DND-41 (cell line): Measurements from ENCODE around the gene ANKS4B.

Source experiments
- ATAC-seq: fragments of 200-7000 bp; cut with Tn5 transposase; 3 replicates; pipeline ENCODE4 v1.9.1; 2021; ENCODE audit warnings: low read depth; ENCODE audit not compliant: insufficient read depth
- DNase-seq: peaks from one replicate; pipeline ENCODE4 v3.0.0-alpha.2; 2020
- H2AFZ ChIP-seq: 2 replicates; pipeline ENCODE4 v1.6.0; 2012; ENCODE audit warnings: low read depth, low read length
- H3K27ac ChIP-seq: 2 replicates; pipeline ENCODE4 v1.5.1; 2012; ENCODE audit warnings: low read length, inconsistent platforms
- H3K27me3 ChIP-seq: fragments of 200-600 bp; sonication (generic); 2 replicates; pipeline ENCODE4 v1.6.0; 2012; ENCODE audit warnings: low read length, mild to moderate bottlenecking, inconsistent platforms; ENCODE audit not compliant: insufficient read depth, poor library complexity
- H3K36me3 ChIP-seq: 2 replicates; pipeline ENCODE4 v1.5.1; 2012; ENCODE audit warnings: low read length, inconsistent platforms; ENCODE audit not compliant: insufficient read depth
- H3K4me1 ChIP-seq: 2 replicates; pipeline ENCODE4 v1.5.1; 2012; ENCODE audit warnings: mild to moderate bottlenecking, low read length; ENCODE audit not compliant: insufficient read depth
- H3K4me2 ChIP-seq: 2 replicates; pipeline ENCODE4 v1.6.0; 2012; ENCODE audit warnings: mild to moderate bottlenecking, moderate library complexity, low read length, inconsistent platforms; ENCODE audit not compliant: insufficient read depth
- H3K4me3 ChIP-seq, 2 experiments: fragments of 200-600 bp in 1 of 2; shearing (Covaris generic) in 1 of 2; 2 replicates each; pipeline ENCODE4 v1.5.1; 2012 to 2016; ENCODE audit warnings: inconsistent platforms in 2 of 2, low read length in 2 of 2, mild to moderate bottlenecking in 2 of 2, low read depth in 1 of 2, moderate library complexity in 1 of 2
- H3K79me2 ChIP-seq: 2 replicates; pipeline ENCODE4 v1.6.0; 2012; ENCODE audit warnings: low read length, inconsistent platforms; ENCODE audit not compliant: insufficient read depth
- H3K9ac ChIP-seq: 2 replicates; pipeline ENCODE4 v1.6.0; 2012; ENCODE audit warnings: low read depth, mild to moderate bottlenecking, inconsistent platforms, low read length, moderate library complexity
- H3K9me3 ChIP-seq: 2 replicates; pipeline ENCODE4 v1.5.1; 2012; ENCODE audit warnings: low read length, moderate library complexity, mild to moderate bottlenecking, inconsistent platforms; ENCODE audit not compliant: insufficient read depth, severe bottlenecking
- H4K20me1 ChIP-seq: 2 replicates; pipeline ENCODE4 v1.6.0; 2012; ENCODE audit warnings: low read length; ENCODE audit not compliant: insufficient read depth
- EZH2 ChIP-seq: IDR thresholded peaks from 3 replicates; pipeline ENCODE4 v1.6.1; 2012; ENCODE audit warnings: borderline replicate concordance, low read depth, mild to moderate bottlenecking, moderate library complexity, low read length, inconsistent platforms; ENCODE audit not compliant: severe bottlenecking
- TF ChIP-seq, protein P1 (sequence below): IDR thresholded peaks from 2 replicates; pipeline ENCODE4 v1.5.1; 2012; ENCODE audit warnings: borderline replicate concordance, low read length, moderate library complexity, mild to moderate bottlenecking; ENCODE audit not compliant: poor library complexity, severe bottlenecking; ENCODE audit errors: extremely low read depth

Gene ANKS4B

DNA sequence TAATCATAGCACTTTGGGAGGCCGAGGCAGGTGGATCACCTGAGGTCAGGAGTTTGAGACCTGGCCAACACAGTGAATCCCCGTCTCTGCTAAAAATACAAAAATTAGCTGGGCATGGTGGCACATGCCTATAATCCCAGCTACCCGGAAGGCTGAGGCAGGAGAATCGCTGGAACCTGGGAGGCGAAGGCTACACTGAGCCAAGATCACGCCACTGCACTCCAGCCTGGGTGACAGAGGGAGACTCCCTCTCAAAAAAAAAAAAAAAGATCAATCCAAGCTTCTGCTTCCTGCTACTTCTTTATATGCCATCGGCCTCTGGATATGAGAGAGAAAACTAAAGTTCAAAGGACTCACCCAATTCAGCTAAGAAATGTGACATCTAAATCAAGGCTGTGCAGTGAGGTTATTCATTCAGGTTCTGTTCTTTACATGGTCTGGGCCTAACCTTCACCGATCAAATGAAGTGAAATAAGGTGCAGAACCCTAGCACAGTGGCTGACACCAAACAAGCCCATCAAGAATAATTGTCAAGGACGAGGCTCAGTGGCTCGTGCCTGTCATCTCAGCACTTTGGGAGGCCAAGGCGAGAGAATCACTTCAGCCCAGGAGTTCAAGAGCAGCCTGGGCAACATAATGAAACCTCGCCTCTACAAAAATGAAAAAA lies 47.7 kb upstream of the ANKS4B start:
- H3K27ac ChIP-seq = no peak overlapping the region
- no peaks in the 10 kb centered on the region for H3K27me3 ChIP-seq
- no peaks in the 10 kb centered on the region for H3K9me3 ChIP-seq
- TF ChIP-seq EZH2 = no peak
- TF ChIP-seq, protein P1, sequence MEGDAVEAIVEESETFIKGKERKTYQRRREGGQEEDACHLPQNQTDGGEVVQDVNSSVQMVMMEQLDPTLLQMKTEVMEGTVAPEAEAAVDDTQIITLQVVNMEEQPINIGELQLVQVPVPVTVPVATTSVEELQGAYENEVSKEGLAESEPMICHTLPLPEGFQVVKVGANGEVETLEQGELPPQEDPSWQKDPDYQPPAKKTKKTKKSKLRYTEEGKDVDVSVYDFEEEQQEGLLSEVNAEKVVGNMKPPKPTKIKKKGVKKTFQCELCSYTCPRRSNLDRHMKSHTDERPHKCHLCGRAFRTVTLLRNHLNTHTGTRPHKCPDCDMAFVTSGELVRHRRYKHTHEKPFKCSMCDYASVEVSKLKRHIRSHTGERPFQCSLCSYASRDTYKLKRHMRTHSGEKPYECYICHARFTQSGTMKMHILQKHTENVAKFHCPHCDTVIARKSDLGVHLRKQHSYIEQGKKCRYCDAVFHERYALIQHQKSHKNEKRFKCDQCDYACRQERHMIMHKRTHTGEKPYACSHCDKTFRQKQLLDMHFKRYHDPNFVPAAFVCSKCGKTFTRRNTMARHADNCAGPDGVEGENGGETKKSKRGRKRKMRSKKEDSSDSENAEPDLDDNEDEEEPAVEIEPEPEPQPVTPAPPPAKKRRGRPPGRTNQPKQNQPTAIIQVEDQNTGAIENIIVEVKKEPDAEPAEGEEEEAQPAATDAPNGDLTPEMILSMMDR = no peak
- no peak overlapping the region for H3K9ac ChIP-seq
- DNase-seq (no peak), ATAC-seq (no peak)
- peaks cover 18% of the 10 kb centered on the region for H3K36me3 ChIP-seq
- H3K4me1 ChIP-seq = no peaks in the 10 kb centered on the region
- no peaks in the 10 kb centered on the region for H4K20me1 ChIP-seq
- no peak overlapping the region for H2AFZ ChIP-seq
- H3K4me3 ChIP-seq = no peak overlapping the region
- H3K4me2 ChIP-seq = no peak overlapping the region
- H3K79me2 ChIP-seq = no peaks in the 10 kb centered on the region

DNA sequence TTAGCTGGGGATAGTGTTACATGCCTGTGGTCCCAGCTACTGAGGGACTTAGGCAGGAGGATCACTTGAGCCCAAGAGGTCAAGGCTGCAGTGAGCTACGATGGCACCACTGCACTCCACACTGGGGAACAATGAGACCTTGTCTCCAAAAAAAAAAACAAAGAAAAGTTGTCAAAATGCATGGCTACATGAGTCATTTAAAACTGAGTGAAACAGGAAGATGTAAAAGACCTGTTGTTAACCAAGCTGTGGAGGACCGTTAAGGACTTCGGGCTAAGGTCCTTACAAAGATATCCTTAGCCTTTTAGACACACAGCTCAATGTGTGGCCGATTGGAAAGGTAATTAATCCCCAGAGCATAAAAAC lies 47.2 kb upstream of the ANKS4B start:
- peaks cover 13% of the 10 kb centered on the region for H3K36me3 ChIP-seq
- ATAC-seq (no peak), DNase-seq (no peak)
- no peaks in the 10 kb centered on the region for H3K4me1 ChIP-seq
- no peaks in the 10 kb centered on the region for H3K27me3 ChIP-seq
- no peaks in the 10 kb centered on the region for H4K20me1 ChIP-seq
- no peak overlapping the region for H2AFZ ChIP-seq
- H3K4me2 ChIP-seq = no peak overlapping the region
- TF ChIP-seq EZH2 = no peak
- TF ChIP-seq, protein P1 = no peak
- no peak overlapping the region for H3K4me3 ChIP-seq
- no peak overlapping the region for H3K27ac ChIP-seq
- H3K9ac ChIP-seq = no peak overlapping the region
- H3K79me2 ChIP-seq = no peaks in the 10 kb centered on the region
- H3K9me3 ChIP-seq = no peaks in the 10 kb centered on the region

DNA sequence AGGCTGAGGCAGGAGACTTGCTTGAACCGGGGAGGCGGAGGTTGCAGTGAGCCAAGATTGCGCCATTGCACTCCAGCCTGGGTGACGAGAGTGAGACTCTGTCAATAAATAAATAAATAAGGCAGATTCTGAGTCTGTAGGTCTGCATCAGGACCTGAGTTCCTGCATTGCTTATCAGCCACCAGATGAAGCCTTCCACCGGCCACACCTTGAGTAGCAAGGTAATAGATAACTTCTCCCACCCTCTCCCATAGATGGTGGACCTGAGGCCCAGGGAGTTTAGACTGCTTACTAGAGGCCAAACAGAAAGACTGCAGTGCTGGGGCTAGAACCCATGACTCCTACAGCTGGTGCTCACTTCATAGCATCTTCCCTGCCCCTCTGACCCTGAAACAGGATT lies 44.2 kb upstream of the ANKS4B start:
- H3K36me3 ChIP-seq = no peaks in the 10 kb centered on the region
- DNase-seq (no peak), ATAC-seq (no peak)
- no peaks in the 10 kb centered on the region for H4K20me1 ChIP-seq
- no peak overlapping the region for H2AFZ ChIP-seq
- H3K4me3 ChIP-seq = no peak overlapping the region
- H3K9ac ChIP-seq = no peak overlapping the region
- no peak overlapping the region for H3K27ac ChIP-seq
- no peak overlapping the region for H3K4me2 ChIP-seq
- TF ChIP-seq EZH2 = no peak
- TF ChIP-seq, protein P1 = no peak
- H3K9me3 ChIP-seq = no peaks in the 10 kb centered on the region
- H3K79me2 ChIP-seq = no peaks in the 10 kb centered on the region
- no peaks in the 10 kb centered on the region for H3K4me1 ChIP-seq
- peaks cover under 1% of the 10 kb centered on the region for H3K27me3 ChIP-seq
